Skin epidermis (tissue), 12 donors: ENCODE results near the gene CCL20.

Experiments used
- H3K27ac ChIP-seq, 21 experiments: fragments of 200-600 bp; sonication (generic) in 11 of 21; one replicate each; pipeline ENCODE4 v1.5.0; 2020; ENCODE audit warnings: mild to moderate bottlenecking in 3 of 21, inconsistent platforms in 2 of 21, moderate library complexity in 2 of 21
- H3K4me3 ChIP-seq, 7 experiments: fragments of 200-600 bp; sonication (generic) in 2 of 7; one replicate each; pipeline ENCODE4 v1.5.0; 2020; ENCODE audit warnings: inconsistent platforms in 2 of 7, mild to moderate bottlenecking in 2 of 7, moderate library complexity in 1 of 7

The CCL20 gene

DNA sequence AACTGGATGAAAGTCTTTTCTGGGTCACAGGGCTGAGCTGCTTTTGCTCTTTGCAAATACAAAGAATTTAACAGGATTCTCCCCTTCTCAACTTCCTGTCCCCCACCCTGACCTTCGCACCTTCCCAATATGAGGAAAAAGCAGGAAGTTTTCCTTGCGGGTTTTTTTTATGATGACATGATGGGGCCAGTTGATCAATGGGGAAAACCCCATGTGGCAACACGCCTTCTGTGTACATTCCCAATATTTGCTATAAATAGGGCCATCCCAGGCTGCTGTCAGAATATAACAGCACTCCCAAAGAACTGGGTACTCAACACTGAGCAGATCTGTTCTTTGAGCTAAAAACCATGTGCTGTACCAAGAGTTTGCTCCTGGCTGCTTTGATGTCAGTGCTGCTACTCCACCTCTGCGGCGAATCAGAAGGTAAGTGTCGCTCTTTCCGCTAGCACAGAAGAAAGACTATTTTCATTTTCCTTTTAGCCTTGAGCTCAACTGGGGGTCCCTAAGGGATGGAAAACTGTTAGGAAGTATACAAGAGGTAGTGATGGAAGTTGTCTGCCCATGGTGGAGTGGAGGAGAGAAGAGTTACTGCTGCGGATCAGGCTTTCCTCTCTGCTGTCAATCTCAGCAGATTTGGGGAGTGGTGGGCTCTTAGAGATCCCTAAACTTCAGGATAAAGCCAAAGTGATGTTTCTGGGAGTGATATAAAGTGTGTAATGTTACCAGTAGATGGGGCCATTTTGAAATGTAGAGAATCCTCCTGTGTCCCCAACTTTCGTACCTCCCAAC, at the start of gene CCL20:
TSS of gene CCL20 (plus strand) at position 281 of the 792 bp plus-strand sequence. CDS start at position 351, 70 bp downstream.
- no peak within 1 kb of the TSS for H3K4me3 ChIP-seq
- peak within 1 kb of the TSS in 1 of 21 experiments; percentile 27 for H3K27ac ChIP-seq

DNA sequence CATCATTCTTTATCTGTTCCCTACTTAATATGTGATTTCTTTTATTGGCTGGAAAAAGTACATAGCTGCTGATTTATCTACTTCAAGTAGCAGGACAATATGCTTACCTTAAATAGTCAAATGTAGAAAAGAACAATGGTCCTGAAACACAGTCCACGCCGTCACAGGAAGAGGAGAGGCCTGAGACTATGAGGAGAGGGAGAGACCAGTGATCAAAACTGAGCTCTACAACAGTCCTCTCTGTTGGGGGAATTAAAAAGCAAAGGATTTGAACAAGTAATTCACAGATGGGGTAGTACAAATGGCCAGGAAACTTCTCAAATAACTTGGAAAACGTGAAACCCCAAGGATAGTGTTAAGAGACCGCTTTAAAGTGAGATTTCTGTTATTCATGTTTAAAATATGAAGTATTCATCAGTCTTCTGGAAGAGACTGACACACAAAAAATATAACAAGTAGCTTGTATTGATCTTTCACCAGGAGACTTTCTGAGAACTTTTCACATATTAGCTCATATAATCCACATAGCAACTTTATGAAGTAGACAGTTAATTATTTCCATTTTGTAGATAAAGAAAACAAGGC, 47.8 kb upstream of the CCL20 start:
- Histone ChIP-seq H3K27ac (no peak overlapping the region), H3K4me3 (no peak overlapping the region)

GRCh38 chr2:227766373-227766883, 47.2 kb upstream of the CCL20 start:
- H3K27ac ChIP-seq = no peak overlapping the region
- no peak overlapping the region for H3K4me3 ChIP-seq

GRCh38 chr2:227767830-227768229, 45.8 kb upstream of the CCL20 start:
- H3K4me3 ChIP-seq = no peak overlapping the region
- no peak overlapping the region for H3K27ac ChIP-seq

- Histone ChIP-seq H3K27ac (no peak overlapping the region), H3K4me3 (no peak overlapping the region)
These were observed 41.4 kb upstream of the CCL20 start for GRCh38 chr2:227772197-227772661.

DNA sequence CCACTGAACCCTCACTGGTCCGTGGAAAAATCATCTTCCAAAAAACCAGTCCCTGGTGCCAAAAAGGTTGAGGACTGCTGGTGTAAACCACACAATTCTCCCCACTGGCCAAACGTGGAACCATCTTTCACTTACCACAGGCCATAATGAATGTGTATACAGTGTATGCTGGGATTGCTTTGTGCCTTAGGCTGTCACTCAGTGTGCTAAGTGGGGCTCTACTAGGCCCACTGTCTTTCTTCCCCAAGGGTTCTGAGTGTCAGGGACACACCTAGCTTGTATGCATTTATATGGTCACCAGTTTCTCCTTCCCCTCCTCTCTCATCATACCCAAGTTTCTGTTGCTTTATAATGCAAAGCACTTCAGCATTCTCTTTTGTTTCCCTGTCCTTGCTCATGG, 40.7 kb upstream of the CCL20 start:
- no peak overlapping the region for H3K4me3 ChIP-seq
- H3K27ac ChIP-seq = no peak overlapping the region

- H3K27ac ChIP-seq = no peak overlapping the region
- no peak overlapping the region for H3K4me3 ChIP-seq
These were observed 39.5 kb upstream of the CCL20 start for GRCh38 chr2:227774011-227774624.

DNA sequence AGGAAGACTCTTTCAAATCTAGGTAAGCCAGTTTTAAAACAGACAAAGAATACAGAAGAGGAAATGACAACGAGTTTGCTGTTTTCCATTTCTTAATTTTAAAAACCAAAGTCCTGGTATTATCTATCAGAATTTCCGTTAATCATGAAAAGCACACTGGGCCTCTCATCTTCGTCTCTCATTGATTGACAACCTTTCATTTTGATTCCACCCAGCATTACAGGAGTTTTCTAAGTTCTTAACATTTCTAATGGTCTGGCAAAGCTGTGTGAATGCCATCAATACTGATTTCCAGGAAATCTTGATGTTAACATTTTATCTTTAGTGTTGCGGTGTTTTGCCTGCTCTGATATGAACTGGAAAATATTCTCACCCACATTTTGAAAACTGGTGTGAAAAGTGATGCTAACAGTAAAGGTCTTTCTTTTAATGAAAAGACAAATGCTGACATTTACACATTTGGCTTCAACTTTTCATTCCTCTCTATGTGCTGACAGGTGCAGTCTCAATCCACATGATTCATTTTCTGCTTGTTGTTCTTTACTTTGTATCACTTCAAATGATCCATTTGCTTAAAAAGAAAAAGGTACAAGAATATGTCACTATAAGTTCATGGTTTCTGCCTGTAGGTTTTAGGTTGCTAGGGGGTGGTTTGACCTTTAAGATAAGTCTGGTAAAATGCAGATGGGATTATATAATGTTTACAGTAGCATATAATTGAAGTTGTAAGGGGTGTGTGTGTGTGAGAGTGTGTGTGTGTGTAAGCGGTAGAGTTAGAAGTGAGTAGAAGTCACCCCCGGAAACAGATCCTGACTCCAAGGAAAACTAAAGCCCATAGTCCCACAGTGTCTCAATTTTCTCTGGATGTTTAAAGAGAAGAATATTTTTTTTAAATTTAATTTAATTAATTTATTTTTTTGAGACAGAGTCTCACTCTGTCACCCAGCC, 38.5 kb upstream of the CCL20 start:
- Histone ChIP-seq H3K4me3 (no peak overlapping the region), H3K27ac (no peak overlapping the region)

- no peak overlapping the region for H3K4me3 ChIP-seq
- H3K27ac ChIP-seq = no peak overlapping the region
These were observed 32.5 kb upstream of the CCL20 start for GRCh38 chr2:227780981-227781615.

GRCh38 chr2:227781841-227782240, 31.8 kb upstream of the CCL20 start:
- Histone ChIP-seq H3K27ac (no peak overlapping the region), H3K4me3 (no peak overlapping the region)

GRCh38 chr2:227782804-227783203, 30.8 kb upstream of the CCL20 start:
- no peak overlapping the region for H3K4me3 ChIP-seq
- peak overlapping the region in 3 of 21 experiments; percentile 11 to 55 (median 11) for H3K27ac ChIP-seq

DNA sequence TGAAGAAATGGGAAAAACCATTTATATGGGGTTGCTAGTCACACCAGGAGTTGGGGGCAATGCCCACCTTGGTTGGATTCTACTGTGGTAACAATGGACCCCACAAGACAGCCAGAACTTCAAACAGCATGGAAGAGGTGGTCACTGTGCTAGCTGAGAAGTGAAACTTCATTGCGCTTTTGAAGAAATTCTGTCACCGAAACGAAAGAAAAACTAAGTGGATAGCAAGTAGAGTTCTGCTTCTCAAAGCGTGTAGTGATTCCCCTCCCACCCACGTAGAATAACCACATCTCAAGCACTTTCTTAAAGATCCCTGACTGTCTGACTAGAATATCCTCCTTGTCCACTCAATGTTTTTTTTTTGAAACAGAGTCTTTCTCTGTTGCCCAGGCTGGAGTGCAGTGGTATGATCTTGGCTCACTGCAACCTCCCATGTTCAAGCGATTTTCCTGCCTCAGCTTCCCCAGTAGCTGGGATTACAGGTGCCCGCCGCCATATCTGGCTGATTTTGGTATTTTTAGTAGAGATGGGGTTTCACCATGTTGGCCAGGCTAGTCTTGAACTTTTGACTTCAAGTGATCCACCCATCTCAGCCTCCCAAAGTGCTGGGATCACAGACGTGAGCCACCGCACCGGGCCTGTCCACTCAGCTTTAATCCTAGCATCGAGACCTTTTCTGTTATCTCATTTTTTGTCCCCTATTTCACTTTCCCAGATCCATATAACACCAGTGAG, 30.1 kb upstream of the CCL20 start:
- Histone ChIP-seq H3K4me3 (peak overlapping the region in 1 of 7 experiments; percentile 15), H3K27ac (peak overlapping the region in 3 of 21 experiments; percentile 11 to 55 (median 11))

- Histone ChIP-seq H3K27ac (no peak overlapping the region), H3K4me3 (no peak overlapping the region)
These were observed 28.3 kb upstream of the CCL20 start for GRCh38 chr2:227785293-227785692.

GRCh38 chr2:227788561-227789018, 25.1 kb upstream of the CCL20 start:
- peak overlapping the region in 1 of 21 experiments; percentile 45 for H3K27ac ChIP-seq
- no peak overlapping the region for H3K4me3 ChIP-seq

GRCh38 chr2:227789803-227790202, 23.8 kb upstream of the CCL20 start:
- Histone ChIP-seq H3K4me3 (no peak overlapping the region), H3K27ac (no peak overlapping the region)

GRCh38 chr2:227793148-227793712, 20.4 kb upstream of the CCL20 start:
- Histone ChIP-seq H3K27ac (no peak overlapping the region), H3K4me3 (no peak overlapping the region)

GRCh38 chr2:227796045-227796711, 17.5 kb upstream of the CCL20 start:
- Histone ChIP-seq H3K4me3 (no peak overlapping the region), H3K27ac (no peak overlapping the region)
